Measurements from ENCODE around the gene C1orf167.

C1orf167 gene

GRCh38 chr1:11761988-11762406, at the start of gene C1orf167:
C1orf167 (plus strand) TSS chr1:11762193; CDS start chr1:11764401, 2,208 bp downstream.
- no peak for FAIRE-seq

GRCh38 chr1:11712285-11712684, 49.7 kb upstream of the C1orf167 start:
- FAIRE-seq, result no peak

- FAIRE-seq, result no peak
Observed at GRCh38 chr1:11713095-11713494, 48.9 kb upstream of the C1orf167 start.

- no peak for FAIRE-seq
Observed at GRCh38 chr1:11714831-11715575, 47.0 kb upstream of the C1orf167 start.

GRCh38 chr1:11719313-11720032, 42.5 kb upstream of the C1orf167 start:
- FAIRE-seq, result no peak

GRCh38 chr1:11720033-11720376, 42.0 kb upstream of the C1orf167 start:
- no peak for FAIRE-seq

GRCh38 chr1:11720525-11720924, 41.5 kb upstream of the C1orf167 start:
- FAIRE-seq, result no peak

GRCh38 chr1:11721311-11721710, 40.7 kb upstream of the C1orf167 start:
- FAIRE-seq, result no peak

- no peak for FAIRE-seq
Observed at GRCh38 chr1:11722538-11722937, 39.5 kb upstream of the C1orf167 start.

- FAIRE-seq, result no peak
Observed at GRCh38 chr1:11725616-11726015, 36.4 kb upstream of the C1orf167 start.

- FAIRE-seq, result no peak
Observed at GRCh38 chr1:11727119-11727518, 34.9 kb upstream of the C1orf167 start.

GRCh38 chr1:11728126-11728806, 33.7 kb upstream of the C1orf167 start:
- no peak for FAIRE-seq

- no peak for FAIRE-seq
Observed at GRCh38 chr1:11729155-11729497, 32.9 kb upstream of the C1orf167 start.

GRCh38 chr1:11729498-11730428, 32.2 kb upstream of the C1orf167 start:
- no peak for FAIRE-seq

GRCh38 chr1:11730429-11730891, 31.5 kb upstream of the C1orf167 start:
- FAIRE-seq, result no peak

GRCh38 chr1:11731691-11732283, 30.2 kb upstream of the C1orf167 start:
- no peak for FAIRE-seq

- no peak for FAIRE-seq
Observed at GRCh38 chr1:11733306-11733705, 28.7 kb upstream of the C1orf167 start.

GRCh38 chr1:11735531-11735853, 26.5 kb upstream of the C1orf167 start:
- FAIRE-seq, result no peak

- no peak for FAIRE-seq
Observed at GRCh38 chr1:11735854-11736745, 25.9 kb upstream of the C1orf167 start, which contains the start of gene AGTRAP. AGTRAP (plus strand) TSS chr1:11736136; CDS start chr1:11736209, 73 bp downstream.

GRCh38 chr1:11736746-11737639, 25.0 kb upstream of the C1orf167 start:
- FAIRE-seq, result no peak
